ENCODE results near the gene TRIM46. TPM values are rescaled to one million over a fixed set of nuclear protein-coding genes. Genes with fewer than 3 reads are reported as not detected.

Gene TRIM46
- total RNA-seq, 1 donor from 2014 or later, result 0.43 TPM

- intact Hi-C loops (cut with DNase I), result no loop called here
- H3K27ac ChIP-seq, result no peak overlapping the region
- H3K4me3 ChIP-seq, result no peak overlapping the region
- no peaks in the 10 kb centered on the region for H3K9me3 ChIP-seq
- no peak for TF ChIP-seq CTCF (IDR thresholded peaks at IDR 0.05)
- H3K27me3 ChIP-seq, result no peaks in the 10 kb centered on the region
- no peaks in the 10 kb centered on the region for H3K36me3 ChIP-seq
- ATAC-seq, result no peak
- H3K4me1 ChIP-seq, result peaks cover 13% of the 10 kb centered on the region
- no peak for DNase-seq
Measured at GRCh38 chr1:155183775-155184221, 10.1 kb downstream of the TRIM46 start.

- DNase-seq (no peak), ATAC-seq (no peak)
- Histone ChIP-seq H3K27me3 (no peaks in the 10 kb centered on the region), H3K4me1 (peaks cover 13% of the 10 kb centered on the region), H3K4me3 (no peak overlapping the region), H3K9me3 (no peaks in the 10 kb centered on the region), H3K36me3 (no peaks in the 10 kb centered on the region), H3K27ac (no peak overlapping the region)
- TF ChIP-seq CTCF (IDR thresholded peaks at IDR 0.05), result no peak
- intact Hi-C loops (cut with DNase I), result no loop called here
Measured at GRCh38 chr1:155184351-155184811, 10.7 kb downstream of the TRIM46 start.

GRCh38 chr1:155184835-155185782 is 11.5 kb downstream of the TRIM46 start:
- Histone ChIP-seq H3K36me3 (no peaks in the 10 kb centered on the region), H3K27ac (peak overlapping the region; percentile 53), H3K9me3 (no peaks in the 10 kb centered on the region), H3K4me3 (no peak overlapping the region), H3K27me3 (no peaks in the 10 kb centered on the region), H3K4me1 (peaks cover 13% of the 10 kb centered on the region)
- ATAC-seq, result peak; percentile 76
- peak; percentile 84 for DNase-seq
- intact Hi-C loops (cut with DNase I), result no loop called here
- TF ChIP-seq CTCF (IDR thresholded peaks at IDR 0.05), result no peak

GRCh38 chr1:155185783-155186066 is 12.1 kb downstream of the TRIM46 start:
- no peaks in the 10 kb centered on the region for H3K9me3 ChIP-seq
- no peaks in the 10 kb centered on the region for H3K36me3 ChIP-seq
- ATAC-seq (no peak), DNase-seq (no peak)
- no peak for TF ChIP-seq CTCF (IDR thresholded peaks at IDR 0.05)
- H3K27ac ChIP-seq, result peak overlapping the region; percentile 53
- peaks cover 13% of the 10 kb centered on the region for H3K4me1 ChIP-seq
- intact Hi-C loops (cut with DNase I), result no loop called here
- H3K27me3 ChIP-seq, result no peaks in the 10 kb centered on the region
- peak overlapping the region; percentile 17 for H3K4me3 ChIP-seq

GRCh38 chr1:155186067-155186793 is 12.6 kb downstream of the TRIM46 start:
- Histone ChIP-seq H3K27me3 (no peaks in the 10 kb centered on the region), H3K36me3 (no peaks in the 10 kb centered on the region), H3K9me3 (no peaks in the 10 kb centered on the region), H3K27ac (peak overlapping the region; percentile 66), H3K4me1 (peaks cover 13% of the 10 kb centered on the region), H3K4me3 (peak overlapping the region; percentile 17)
- intact Hi-C loops (cut with DNase I), result no loop called here
- no peak for DNase-seq
- peak; percentile 22 for ATAC-seq
- no peak for TF ChIP-seq CTCF (IDR thresholded peaks at IDR 0.05)

Measured in upper lobe of right lung (tissue), 1 donor.